OCI-LY1 (cell line): ENCODE measurements around the gene PPP4C.
A peak's percentile ranks its signal among the peaks of the same experiment; 100 is the strongest.

Source experiments
- H2AFZ ChIP-seq: fragments of 200-600 bp; sonication (generic), shearing (Covaris generic); 2 replicates; pipeline ENCODE4 v1.6.0; 2014; ENCODE audit warnings: antibody characterized with exemption, mild to moderate bottlenecking, low read length
- H3F3A ChIP-seq: fragments of 200-600 bp; sonication (generic), shearing (Covaris generic); 2 replicates; pipeline ENCODE4 v1.6.0; 2014; ENCODE audit warnings: mild to moderate bottlenecking, antibody characterized with exemption, low read length, moderate library complexity; ENCODE audit not compliant: insufficient read depth
- H3K27ac ChIP-seq: fragments of 200-600 bp; sonication (generic); 2 replicates; pipeline ENCODE4 v1.5.1; 2014; ENCODE audit warnings: low read length, mixed run types, mild to moderate bottlenecking, low read depth; ENCODE audit not compliant: poor library complexity, severe bottlenecking
- H3K27me3 ChIP-seq: fragments of 200-600 bp; sonication (generic); 2 replicates; pipeline ENCODE4 v1.6.0; 2014; ENCODE audit warnings: antibody characterized with exemption, mild to moderate bottlenecking, low read length, moderate library complexity; ENCODE audit not compliant: insufficient read depth
- H3K36me3 ChIP-seq: fragments of 200-600 bp; sonication (generic); 2 replicates; pipeline ENCODE4 v1.6.1; 2014; ENCODE audit warnings: mild to moderate bottlenecking, antibody characterized with exemption, low read length, moderate library complexity, mixed read lengths; ENCODE audit not compliant: insufficient read depth
- H3K4me1 ChIP-seq: fragments of 200-600 bp; sonication (generic); 2 replicates; pipeline ENCODE4 v1.5.1; 2014; ENCODE audit warnings: mild to moderate bottlenecking, low read length, moderate library complexity; ENCODE audit not compliant: insufficient read depth, severe bottlenecking
- H3K4me2 ChIP-seq: fragments of 200-600 bp; sonication (generic), shearing (Covaris generic); 2 replicates; pipeline ENCODE4 v1.6.1; 2014; ENCODE audit warnings: low read length
- H3K4me3 ChIP-seq: fragments of 200-600 bp; sonication (generic); 2 replicates; pipeline ENCODE4 v1.5.1; 2014; ENCODE audit warnings: low read length, low read depth, mild to moderate bottlenecking, mixed read lengths; ENCODE audit not compliant: poor library complexity, severe bottlenecking
- H3K79me2 ChIP-seq: fragments of 200-600 bp; shearing (Covaris generic); 2 replicates; pipeline ENCODE4 v1.6.1; 2016; ENCODE audit warnings: mixed run types, low read length, mixed read lengths; ENCODE audit not compliant: insufficient read depth
- H3K9ac ChIP-seq: fragments of 200-600 bp; sonication (generic), shearing (Covaris generic); 2 replicates; pipeline ENCODE4 v1.6.1; 2014; ENCODE audit warnings: mild to moderate bottlenecking, low read length, mixed read lengths
- H3K9me2 ChIP-seq: fragments of 200-600 bp; sonication (generic), shearing (Covaris generic); 2 replicates; pipeline ENCODE4 v1.6.1; 2014; ENCODE audit warnings: low read depth, mild to moderate bottlenecking, low read length, mixed read lengths
- H3K9me3 ChIP-seq: fragments of 200-600 bp; shearing (Covaris generic); 2 replicates; pipeline ENCODE4 v1.6.1; 2014; ENCODE audit warnings: low read length, mixed read lengths
- H4K20me1 ChIP-seq: fragments of 200-600 bp; sonication (generic), shearing (Covaris generic); 2 replicates; pipeline ENCODE4 v1.6.0; 2016; ENCODE audit warnings: mild to moderate bottlenecking, low read length; ENCODE audit not compliant: insufficient read depth
- EZH2 ChIP-seq: fragments of 200-600 bp; sonication (generic), shearing (Covaris generic); IDR thresholded peaks from 2 replicates; pipeline ENCODE4 v1.8.0; 2017; ENCODE audit warnings: borderline replicate concordance, mixed run types, mild to moderate bottlenecking, antibody characterized with exemption, low read length, moderate library complexity, mixed read lengths
- TF ChIP-seq, protein P1 (sequence below): fragments of 200-600 bp; sonication (generic), shearing (Covaris generic); IDR thresholded peaks from 2 replicates; pipeline ENCODE4 v1.5.1; 2017; ENCODE audit warnings: mild to moderate bottlenecking, antibody characterized with exemption, low read length, moderate library complexity, mixed read lengths

Gene PPP4C

DNA sequence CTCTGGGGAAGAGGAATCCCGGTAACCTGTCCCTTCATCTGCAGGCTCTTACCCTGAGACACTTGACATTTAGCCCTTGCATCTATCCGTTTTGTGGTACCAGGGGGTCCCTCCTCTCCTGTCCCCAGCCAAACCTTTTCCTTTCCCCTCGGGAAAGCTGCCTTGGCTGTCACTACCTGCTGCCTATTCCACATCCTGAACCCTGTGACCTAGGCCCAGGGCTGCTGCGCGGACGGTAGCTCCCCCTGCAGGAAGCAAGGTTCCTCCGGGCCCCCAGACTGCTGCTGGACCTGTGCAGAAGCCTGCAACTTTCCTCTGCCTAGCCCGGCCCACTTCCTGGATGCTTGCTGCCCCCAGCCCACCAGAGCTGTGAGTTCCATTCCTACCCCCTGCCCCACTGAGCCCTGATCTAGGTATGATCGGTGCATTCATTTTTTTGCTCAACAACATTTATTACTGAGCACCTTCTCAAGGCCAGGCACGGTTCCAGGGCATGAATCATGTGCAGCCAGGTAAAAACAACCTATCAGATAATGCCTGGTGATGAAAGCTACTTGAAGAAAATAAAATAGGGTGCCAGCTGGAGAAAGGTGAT lies 20.7 kb upstream of the PPP4C start:
- H2AFZ ChIP-seq: no peak overlapping the region
- peak overlapping the region; percentile 1 for H3K27ac ChIP-seq
- peaks cover 25% of the 10 kb centered on the region for H3K4me1 ChIP-seq
- H3K9ac ChIP-seq: no peak overlapping the region; the same call in 1 of the 2 replicates
- no peaks in the 10 kb centered on the region for H3K9me3 ChIP-seq
- H3K4me3 ChIP-seq: no peak overlapping the region
- no peaks in the 10 kb centered on the region for H3K27me3 ChIP-seq
- TF ChIP-seq, protein P1, sequence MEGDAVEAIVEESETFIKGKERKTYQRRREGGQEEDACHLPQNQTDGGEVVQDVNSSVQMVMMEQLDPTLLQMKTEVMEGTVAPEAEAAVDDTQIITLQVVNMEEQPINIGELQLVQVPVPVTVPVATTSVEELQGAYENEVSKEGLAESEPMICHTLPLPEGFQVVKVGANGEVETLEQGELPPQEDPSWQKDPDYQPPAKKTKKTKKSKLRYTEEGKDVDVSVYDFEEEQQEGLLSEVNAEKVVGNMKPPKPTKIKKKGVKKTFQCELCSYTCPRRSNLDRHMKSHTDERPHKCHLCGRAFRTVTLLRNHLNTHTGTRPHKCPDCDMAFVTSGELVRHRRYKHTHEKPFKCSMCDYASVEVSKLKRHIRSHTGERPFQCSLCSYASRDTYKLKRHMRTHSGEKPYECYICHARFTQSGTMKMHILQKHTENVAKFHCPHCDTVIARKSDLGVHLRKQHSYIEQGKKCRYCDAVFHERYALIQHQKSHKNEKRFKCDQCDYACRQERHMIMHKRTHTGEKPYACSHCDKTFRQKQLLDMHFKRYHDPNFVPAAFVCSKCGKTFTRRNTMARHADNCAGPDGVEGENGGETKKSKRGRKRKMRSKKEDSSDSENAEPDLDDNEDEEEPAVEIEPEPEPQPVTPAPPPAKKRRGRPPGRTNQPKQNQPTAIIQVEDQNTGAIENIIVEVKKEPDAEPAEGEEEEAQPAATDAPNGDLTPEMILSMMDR: peak; percentile 87
- no peak for TF ChIP-seq EZH2
- no peaks in the 10 kb centered on the region for H3K36me3 ChIP-seq
- no peaks in the 10 kb centered on the region for H4K20me1 ChIP-seq
- no peaks in the 10 kb centered on the region for H3F3A ChIP-seq
- H3K79me2 ChIP-seq: no peaks in the 10 kb centered on the region
- H3K4me2 ChIP-seq: peak overlapping the region; percentile 14; the same call in 1 of the 2 replicates
- no peaks in the 10 kb centered on the region for H3K9me2 ChIP-seq

DNA sequence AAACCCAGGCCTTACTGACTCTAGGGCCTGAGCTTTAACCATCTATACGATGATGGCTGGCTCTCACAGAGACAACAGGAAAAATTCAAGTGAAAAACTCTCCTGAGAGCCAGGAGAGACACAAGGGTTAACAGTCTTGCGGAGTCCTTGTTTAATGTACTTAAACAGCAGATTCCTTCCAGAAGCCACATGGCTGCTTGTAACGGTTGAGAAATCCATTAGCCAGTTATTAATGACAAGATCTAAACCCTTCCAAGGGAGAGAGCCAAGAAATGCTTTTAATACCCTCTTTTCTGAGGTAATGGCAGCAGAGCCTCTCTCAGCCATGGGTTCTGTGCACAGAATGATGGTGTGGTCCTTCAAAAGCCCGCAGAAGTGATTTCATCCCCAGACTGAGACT lies 15.4 kb upstream of the PPP4C start:
- Histone ChIP-seq H3K4me2 (no peak overlapping the region), H3K9ac (no peak overlapping the region), H3K27ac (no peak overlapping the region)

DNA sequence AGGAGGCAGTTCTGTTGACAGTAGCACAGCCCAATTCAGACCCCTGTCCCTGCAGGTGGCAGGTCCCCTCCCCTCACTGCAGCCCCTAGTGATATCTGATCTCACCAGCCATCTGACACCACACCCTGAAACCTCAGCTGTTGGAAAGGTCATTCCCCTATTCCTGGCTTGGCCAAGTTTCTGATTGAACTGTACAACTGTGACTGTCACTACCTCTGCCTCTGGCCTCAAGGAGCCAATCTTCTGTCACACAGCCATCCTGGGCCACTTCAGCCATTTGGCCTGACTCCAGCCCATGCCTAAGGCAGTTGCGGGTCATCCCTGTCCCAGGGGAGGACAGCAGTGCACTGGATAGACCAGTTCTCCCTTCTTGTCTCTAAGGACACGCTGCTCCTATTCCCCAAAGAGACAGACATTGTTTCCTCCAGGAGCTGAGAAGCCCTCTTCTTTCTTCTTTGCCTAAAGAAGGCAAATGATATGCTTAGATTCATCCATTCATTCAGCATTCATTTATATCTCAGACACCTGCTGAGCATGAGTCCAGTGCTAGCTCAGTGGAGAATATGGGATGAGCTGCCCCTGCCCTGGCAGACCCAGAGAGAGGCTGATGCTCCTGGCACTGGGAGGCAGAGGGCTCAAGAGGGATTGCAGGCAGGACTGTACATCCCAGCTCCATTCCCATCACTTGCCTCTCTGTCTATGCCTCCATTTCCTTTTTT lies 14.8 kb upstream of the PPP4C start:
- Histone ChIP-seq H3K27me3 (no peaks in the 10 kb centered on the region), H3K27ac (no peak overlapping the region), H3K9ac (no peak overlapping the region), H2AFZ (no peak overlapping the region), H3K4me2 (no peak overlapping the region), H3K36me3 (peaks cover 4% of the 10 kb centered on the region), H3K4me3 (no peak overlapping the region), H3F3A (no peaks in the 10 kb centered on the region), H3K79me2 (peaks cover 4% of the 10 kb centered on the region; the same call in 1 of the 2 replicates), H3K4me1 (peaks cover 15% of the 10 kb centered on the region), H3K9me2 (no peaks in the 10 kb centered on the region), H3K9me3 (no peaks in the 10 kb centered on the region), H4K20me1 (no peaks in the 10 kb centered on the region)
- TF ChIP-seq, protein P1: no peak
- TF ChIP-seq EZH2: no peak

More for the DNA sequence above, 15.4 kb upstream of the PPP4C start:
- Histone ChIP-seq H3K4me1 (peaks cover 15% of the 10 kb centered on the region), H3K36me3 (no peaks in the 10 kb centered on the region), H3K4me3 (no peak overlapping the region), H3K27me3 (no peaks in the 10 kb centered on the region), H3F3A (no peaks in the 10 kb centered on the region), H3K79me2 (no peaks in the 10 kb centered on the region; the same call in 1 of the 2 replicates), H2AFZ (no peak overlapping the region), H4K20me1 (no peaks in the 10 kb centered on the region), H3K9me3 (no peaks in the 10 kb centered on the region), H3K9me2 (no peaks in the 10 kb centered on the region)
- no peak for TF ChIP-seq EZH2
- TF ChIP-seq, protein P1: no peak
